Measurements from ENCODE around the gene MAST4.

Gene MAST4

DNA sequence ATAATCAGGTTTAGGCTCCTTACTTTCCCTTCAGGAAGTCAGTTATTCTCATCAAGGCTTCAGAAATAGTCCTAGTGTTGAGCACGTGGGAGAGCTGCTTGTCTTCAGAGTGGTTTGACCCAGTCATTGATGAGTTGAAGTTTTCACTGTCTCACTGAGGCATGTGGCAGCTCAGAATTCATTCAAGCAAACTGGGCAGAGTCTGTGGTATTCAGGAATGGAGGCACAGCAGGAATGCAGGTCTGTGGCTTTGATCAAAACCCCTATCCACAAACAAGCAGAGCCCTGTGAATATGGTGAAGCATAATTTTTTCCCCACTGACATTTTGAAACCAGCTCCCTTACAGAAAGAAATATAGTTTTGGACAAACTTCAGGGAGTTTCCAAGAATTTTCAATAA is 393.1 kb downstream of the MAST4 start:
- DNase-seq (ENCODE audit: low read depth in 2 of 2), result no peak

DNA sequence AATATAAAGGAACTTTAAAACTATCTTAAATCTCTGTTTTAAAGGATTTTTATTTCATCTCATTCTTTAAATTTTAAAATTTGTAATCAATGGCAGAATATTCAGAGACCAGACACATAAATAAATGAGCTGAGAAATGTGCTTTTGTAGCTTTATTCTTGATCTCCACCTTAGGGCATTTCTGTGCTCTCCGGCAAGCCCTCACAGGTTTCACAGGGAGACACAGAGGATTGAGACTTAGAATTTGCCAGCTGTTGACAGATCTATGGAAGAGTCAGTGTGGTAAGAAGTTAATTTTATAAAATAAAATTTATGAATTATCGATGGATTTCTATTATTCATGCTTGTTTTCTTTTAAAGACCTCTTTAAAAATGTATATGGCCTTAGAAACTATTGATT is 393.6 kb downstream of the MAST4 start:
- no peak for DNase-seq (ENCODE audit: low read depth in 2 of 2)

DNA sequence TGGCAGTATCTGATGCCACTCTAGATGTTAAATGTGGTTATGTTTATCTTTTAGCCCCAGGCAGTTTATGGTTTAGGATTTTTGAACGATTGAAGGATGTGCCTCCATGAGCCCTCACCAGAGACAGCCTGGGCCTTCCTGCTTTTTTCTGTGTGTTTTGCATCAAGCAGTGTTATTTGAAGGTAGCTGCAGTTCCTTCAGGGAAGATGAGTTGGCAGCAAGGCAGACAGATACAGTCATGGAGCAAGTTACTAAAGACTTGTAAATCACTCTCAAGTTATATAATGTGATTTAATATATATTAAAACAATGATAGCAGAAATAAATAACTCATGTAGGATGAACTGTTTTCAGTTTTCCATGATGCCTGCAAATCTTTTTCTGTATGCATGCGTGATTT is 395.6 kb downstream of the MAST4 start:
- DNase-seq (ENCODE audit: low read depth in 2 of 2), result no peak

DNA sequence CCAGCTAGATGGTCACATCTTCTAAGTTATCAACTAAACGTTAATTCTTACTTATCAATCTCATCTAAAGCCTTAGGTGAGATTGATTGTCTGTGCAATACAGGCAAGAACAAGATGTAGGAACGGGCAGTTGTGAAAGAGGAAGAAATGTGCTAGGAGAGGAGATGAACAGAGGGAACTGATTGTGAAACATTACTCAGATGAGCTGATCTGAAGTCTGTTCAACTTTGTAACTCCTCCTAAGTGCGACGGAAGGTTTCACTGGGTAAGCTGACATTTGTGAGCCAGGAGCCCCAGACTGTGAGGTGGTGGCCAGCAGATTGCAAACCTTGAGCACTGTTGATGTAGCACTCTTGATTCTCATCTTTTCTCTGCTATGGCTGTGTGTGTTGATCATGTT is 396.4 kb downstream of the MAST4 start:
- DNase-seq (ENCODE audit: low read depth in 2 of 2), result no peak

DNA sequence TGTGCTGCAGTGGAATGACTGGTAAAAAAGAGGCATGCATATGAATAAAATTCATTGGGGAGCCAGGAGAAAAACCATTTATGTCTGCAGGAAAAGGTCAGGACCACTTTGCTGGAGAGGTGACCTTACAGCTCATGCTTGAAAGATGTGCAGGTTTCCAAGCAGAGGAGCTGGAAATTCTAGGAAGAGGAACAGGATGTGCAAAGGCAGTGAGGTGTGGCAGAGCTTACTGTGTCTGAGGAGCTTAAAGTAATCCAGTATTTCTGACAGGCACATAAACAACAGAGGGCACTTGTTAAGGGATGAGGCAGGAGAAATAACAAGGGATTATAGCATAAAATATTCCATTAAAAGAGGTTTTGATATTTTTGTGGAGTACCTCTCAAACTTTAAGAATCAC is 397.3 kb downstream of the MAST4 start:
- no peak for DNase-seq (ENCODE audit: low read depth in 2 of 2)

DNA sequence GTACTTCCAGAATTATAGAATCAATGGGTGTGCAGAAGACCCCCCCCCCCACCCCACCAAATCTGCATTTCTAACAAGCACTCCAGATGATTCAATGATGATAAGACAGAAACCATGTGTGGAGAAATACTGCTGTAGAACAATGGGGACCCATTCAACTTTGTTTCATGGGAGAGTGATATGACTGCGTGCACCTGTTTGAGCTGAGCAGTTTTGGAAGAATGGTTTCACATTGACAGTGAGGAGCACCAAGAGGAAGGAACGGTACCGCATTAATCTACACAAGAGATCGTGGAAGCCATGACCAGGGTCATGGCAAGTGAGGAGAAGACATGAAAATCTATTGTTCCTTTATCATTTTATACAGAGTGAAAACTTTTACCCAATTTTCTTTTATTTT is 397.7 kb downstream of the MAST4 start:
- DNase-seq (ENCODE audit: low read depth in 2 of 2), result no peak

DNA sequence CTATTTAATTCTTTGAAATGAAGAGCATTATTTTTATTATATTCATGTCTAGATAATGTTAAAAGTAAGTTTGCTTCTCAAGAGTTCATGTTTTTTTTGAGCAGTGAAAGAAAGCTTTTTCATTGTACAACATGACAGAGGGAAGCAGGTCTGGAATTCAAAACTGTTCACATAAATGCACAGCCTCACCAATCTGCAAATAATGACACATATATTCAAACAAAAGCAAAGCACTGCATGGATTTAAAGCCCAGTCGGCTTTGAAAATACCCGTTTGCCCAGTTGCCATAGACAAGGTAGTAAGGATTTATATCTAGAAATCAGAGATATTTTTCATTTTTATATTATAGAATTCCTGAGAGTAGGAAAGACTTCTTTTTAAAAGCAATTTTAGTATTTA is 398.6 kb downstream of the MAST4 start:
- no peak for DNase-seq (ENCODE audit: low read depth in 2 of 2)

DNA sequence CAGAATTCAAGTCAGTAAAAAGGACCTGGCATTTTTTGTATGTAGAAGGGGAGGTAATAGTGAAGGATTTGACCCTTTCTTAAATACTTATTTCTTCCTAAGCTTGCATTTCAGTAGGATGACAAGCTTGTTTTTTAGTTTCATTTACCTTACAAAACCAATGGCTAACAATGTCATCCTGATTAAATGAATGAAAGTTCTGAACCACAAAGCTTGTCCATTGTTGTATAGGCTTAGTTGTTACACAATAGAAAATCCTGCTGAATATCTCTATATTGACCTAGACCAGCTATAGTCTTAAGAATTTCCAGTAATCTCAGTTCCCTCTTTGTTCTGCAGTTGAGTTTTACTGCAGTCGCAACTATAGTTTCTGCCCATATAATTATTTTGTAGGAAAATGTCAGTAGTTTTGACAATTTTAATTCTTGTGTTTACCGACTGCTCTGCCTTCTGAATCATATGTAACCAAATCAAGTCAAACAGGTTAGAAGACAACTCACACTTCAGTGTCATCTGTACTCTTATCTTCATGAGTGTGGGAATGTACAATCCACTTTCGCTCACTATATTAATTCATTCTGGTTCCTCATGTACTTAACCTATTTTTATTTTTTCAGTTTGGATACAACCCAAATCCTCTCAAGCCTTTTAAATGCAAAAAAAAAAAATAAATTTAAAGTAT is 404.7 kb downstream of the MAST4 start:
- no peak for DNase-seq (ENCODE audit: low read depth in 2 of 2)

DNA sequence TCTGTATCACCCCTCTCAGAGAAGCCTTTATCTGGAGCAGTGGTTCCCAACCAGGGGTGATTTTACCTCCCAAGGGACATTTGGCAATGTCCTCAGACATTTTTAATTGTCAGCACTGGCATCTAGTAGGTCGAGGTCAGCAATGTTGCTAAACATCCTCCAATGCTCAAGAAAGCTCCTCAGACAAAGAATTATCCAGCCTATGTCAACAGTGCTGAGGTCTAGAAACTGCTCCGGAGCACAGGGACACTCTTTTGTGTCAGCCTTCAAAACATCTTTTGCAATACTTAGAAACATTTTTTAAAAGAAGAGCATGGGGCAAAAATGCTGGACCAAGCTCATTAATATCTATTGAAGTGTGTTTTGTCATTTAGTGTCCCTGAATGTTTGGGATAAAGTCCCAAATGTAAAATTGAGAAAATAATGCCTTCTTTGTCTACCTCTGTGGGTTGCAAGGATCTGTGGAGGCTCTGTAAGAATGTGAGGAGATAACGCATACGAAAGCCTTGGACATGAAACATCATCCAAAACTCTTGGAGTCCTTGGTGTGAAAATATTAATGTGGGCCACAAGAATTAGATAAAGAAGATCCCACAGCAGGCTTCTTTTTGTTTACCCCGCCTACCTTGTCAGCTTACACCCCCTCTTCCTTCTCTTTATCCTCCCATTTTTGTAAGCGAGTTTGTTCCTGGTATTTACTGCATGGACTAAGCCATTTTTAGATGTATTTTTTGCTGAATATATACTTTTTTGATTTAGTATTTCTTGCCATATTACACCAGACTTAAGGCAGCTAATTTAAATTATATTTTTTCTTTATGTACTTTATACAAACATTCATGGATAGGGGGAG is 406.9 kb downstream of the MAST4 start:
- DNase-seq (ENCODE audit: low read depth in 2 of 2), result no peak

DNA sequence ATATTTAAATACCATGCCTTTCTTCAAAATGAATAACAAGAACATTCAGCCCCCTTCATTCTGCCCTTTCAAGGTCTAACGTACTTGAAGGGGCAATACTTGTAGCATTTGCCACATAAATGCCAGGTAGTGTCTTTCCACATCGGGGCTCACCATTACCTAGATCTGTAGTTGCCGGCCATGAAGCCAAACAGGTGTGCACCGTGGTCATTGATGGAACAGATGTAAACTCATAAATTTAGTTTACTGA is 407.4 kb downstream of the MAST4 start:
- DNase-seq (ENCODE audit: low read depth in 2 of 2), result no peak

DNA sequence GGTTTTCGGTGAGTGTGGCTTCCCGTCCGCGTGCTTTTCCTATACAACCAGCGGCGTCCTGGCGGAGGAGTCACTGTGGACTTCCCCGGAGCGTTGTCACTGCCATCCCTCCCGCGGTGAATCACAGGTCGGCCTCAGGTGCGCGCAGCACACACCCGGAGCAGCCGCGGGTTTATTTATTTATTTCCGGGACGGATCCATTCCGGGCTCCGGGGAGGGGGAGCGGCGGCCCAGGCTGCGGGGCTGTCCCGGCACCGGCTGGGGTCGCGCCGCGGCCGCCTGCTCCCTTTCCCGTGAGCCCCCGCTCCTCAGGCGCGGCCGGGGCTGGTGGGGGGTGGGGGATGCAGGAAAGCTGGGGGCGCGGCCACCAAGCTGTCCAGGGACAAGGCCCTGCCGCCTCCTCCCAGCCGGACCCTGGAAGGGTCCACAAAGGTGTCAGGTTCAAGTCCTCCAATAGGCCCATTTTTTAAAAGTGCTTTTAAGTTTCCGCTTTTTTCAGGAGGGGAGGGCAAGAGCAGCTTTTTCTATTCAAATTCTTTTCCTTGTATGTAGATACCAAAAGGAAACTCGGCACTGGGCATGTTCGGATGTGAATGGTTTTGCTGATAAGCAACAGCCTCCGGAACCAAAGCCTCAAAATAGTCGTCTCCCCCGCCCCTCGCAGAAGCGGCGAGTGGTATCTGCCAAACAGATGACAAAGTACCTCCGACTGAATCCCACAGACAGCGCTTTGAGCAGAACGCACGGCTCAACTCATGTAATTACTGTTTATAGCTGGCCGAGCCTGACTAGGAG is 407.9 kb downstream of the MAST4 start:
- peak; percentile 59 to 72 for DNase-seq (ENCODE audit: low read depth in 2 of 2)

DNA sequence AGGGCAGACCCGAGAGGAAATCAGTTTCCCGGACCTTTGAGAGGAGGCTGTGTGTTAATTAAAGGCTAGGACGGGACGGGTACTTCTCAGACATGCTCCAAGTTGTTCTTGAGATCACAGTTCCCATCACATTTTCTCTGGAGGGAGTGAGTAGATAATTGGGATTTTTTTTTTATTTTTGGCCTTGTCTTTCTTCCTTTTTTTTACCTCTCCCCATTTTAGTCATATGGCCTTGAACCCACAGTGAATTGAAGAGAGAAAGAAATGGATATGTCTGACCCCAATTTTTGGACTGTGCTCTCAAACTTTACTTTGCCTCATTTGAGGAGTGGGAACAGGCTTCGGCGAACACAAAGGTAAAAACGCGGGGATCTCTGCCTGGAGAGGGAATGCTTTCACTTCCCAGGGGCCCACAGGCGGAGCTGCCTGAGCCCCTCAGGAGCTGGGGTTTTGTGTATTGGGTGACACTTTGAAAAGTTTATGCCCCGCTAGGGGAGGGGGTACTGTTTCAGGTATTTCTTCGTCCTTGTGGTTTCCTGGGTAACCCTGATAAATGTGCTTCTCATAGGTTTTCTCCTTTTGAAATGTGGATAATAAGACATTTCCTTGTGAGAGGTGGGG is 408.6 kb downstream of the MAST4 start:
- no peak for DNase-seq (ENCODE audit: low read depth in 2 of 2)

DNA sequence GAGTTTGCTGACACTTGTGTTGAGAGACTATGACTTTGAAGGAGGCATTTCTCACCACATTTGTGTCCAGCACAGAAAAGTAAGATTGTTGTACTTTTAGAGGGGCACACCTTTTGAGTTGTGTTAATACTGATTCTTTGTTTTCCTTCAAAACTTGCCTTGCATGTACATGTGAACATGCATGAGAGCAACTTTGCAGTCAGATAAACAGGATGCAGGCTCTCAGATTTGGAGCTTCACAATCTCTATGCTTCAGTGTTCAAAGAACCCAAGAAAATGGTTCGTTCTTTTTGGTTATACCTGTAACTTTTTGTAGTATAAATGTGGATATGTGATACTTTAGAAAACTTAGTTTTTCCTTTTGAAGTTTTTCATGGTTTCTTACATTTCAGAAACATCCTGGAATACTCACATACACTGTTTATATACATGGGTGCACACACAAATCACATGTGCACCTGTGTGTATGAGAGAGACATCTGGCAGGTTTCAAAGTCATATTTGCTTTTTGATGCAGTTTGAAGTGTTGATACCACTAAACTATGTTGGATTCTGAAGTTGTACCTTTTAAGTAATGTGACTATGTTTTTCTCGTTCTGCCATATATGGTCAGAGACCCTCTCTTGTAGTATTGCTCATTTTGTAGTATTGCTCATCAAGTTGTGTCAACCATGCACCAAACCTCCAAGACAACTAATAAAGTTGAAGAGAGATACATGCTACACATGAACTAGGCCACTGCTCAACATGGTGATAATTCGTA is 409.7 kb downstream of the MAST4 start:
- no peak for DNase-seq (ENCODE audit: low read depth in 2 of 2)

DNA sequence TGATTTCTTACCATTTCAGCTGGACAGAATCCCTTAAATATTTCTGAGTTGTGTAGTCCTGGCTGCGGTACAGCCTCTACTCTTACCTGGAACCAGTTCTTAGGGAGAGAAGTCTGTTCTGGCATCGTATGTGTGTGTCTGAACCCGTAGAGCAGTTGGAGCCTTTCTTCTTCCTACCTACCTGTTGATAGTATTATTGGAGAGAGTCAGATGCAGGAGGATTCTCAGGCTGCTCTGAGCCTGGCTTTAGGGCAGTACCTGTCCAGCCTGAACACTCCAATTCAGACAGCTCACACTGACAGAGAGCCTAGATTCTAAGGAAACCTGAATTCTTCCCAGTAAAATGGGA is 410.3 kb downstream of the MAST4 start:
- no peak for DNase-seq (ENCODE audit: low read depth in 2 of 2)

DNA sequence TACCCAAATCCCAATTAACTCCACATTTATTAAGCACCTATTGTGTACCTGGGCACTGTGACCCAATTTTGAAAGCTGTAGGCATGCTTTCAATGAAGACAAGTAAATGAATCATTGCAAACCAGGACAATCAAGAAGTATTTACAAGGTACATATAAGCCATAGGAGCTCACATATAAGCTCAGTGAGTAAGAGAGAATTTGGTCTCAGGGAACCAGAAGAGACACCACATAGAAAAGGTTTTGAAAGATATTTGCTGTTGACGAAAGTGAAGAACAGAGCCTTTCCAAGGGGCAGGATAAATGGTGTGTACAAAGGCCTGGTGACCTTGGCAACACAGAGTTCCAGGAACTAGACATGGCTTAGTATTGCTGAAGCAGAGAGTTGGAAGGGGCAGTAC is 412.8 kb downstream of the MAST4 start:
- DNase-seq (ENCODE audit: low read depth in 2 of 2), result no peak

DNA sequence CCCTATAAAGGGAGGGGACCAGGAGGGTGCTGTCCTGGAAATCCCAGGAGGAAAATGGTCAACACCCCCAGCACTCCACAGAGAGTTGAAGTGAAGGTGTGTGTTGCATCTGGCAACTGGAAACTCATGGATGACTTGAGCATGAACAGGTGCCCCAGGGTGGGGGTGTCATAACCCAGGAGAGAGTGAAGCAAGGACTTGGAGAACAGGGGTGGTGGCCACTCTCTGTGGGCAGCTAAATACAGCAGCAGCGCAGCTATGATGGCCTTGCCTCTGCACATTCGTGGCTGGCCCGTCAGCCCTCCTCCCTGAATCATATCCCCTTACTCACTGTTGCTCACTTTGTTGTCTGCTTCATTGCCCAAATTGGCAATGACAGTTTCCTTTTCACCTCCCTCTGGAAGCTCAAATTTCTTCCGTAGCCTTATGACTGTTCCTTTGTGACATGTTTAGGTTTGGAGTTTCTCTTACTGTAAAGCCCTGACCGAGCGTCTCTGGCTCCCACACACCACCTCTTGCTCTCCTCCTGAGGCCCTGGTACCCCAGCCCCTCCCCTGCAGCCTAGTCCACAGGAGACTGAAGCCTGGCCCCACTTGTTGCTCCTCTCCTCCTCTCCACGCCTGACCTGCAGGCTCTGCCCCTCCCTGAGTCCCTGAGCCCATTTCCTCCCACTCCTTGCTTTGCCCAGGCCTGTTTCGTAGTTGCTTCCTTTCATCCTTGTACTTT is 414.7 kb downstream of the MAST4 start:
- DNase-seq (ENCODE audit: low read depth in 2 of 2), result no peak

DNA sequence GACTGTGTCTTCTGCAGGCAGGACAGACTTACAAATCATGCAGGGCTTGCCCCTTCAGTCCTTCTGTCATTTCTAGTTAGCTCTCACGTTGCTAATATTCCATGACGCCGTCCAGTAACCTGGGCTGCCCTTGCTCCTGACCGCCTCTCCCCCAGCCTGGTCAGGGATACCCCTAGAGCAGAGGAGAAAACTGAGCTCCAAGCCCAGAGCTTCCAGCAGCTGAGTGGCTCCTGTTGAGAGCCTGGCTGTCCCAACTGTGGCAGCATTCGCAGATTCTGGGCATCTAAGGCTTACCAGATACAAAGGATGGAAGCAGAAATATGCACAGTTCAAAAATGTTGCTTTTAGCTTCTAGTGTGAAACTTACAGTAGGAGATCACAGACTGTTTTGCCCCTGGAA is 415.2 kb downstream of the MAST4 start:
- no peak for DNase-seq (ENCODE audit: low read depth in 2 of 2)

DNA sequence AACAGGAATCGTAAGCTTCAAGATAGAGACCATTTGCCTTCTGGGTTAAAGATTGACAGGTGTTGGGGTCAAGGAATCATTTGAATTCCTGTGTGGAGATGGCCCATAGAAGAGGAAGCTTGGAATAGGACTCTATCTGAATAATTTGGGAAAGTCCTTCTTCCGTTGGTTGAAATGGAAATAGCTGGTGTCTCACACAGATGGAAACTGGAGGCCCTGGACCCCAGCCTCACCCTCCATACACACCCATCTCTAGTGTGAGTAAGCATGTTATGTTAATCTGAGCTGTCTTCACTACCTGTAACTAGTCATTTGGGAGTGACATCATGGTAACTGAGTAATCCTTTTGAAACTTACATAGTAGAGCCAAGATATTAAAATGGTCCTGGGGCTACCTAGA is 416.0 kb downstream of the MAST4 start:
- no peak for DNase-seq (ENCODE audit: low read depth in 2 of 2)

DNA sequence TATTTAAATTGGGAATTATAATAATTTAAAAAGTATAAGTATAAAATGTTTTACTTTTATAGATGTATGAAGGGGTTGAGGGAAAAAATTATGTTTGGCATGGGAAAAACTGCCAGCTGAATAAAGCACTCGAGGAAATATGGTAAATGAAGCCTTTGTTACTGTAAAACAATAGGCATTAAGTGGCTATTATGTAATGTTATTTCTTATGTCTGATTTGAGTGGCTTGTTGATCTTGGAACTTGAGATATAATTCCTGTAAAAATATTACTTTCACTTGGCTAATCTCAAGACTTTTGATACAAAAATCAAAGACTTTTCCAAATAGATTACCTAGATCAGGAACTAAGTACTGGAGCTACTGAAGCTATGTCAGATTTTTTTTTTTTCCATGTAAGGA is 417.5 kb downstream of the MAST4 start:
- no peak for DNase-seq (ENCODE audit: low read depth in 2 of 2)

DNA sequence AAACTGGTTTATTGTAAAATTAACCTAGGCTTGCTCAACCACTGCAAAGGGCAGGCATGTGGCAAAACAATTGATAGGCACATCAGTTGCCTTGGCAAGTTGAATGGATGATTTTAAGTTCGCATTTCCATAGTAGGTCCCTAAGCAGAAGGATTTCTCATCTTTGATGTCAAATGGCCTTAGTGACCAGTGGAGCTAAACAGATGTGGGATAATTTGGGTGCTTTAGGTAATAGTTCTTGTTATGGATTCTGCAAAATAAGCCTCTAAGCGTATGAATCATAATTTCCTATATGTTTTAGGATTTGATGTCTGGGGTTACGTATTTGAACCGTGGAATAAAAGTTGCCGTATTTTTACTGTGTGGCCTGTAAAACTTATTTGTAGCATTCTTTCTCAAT is 418.0 kb downstream of the MAST4 start:
- no peak for DNase-seq (ENCODE audit: low read depth in 2 of 2)

DNA sequence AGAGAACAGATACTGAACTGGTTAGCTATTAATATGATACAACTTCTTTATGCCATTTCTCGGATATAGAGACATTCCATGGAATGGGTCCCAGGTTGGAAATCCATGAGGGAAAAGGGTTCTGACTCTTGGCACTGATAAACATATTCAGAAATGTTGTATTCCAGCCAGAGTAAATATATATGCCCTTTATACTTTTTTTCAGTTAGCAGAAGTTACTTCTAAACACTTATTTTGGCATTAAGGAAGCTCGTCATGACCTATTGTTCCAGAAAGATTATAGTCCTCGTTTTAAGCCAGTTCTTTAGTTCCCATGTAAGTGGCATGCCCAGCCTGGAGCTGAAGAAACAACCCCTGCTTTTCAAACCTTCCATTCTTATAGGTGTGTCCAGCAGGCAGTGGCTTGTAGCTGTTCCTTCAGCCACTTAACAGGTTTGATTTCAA is 418.8 kb downstream of the MAST4 start:
- DNase-seq (ENCODE audit: low read depth in 2 of 2), result no peak

Data from stimulated activated CD8-positive, alpha-beta memory T cell treated with anti-CD3 and anti-CD28 coated beads, Interleukin-7, amount 100 ng/mL, for 1 hour (primary cell).